Mesendoderm (in vitro differentiated cells): ENCODE measurements around the gene S100PBP.

Experiments
- DNase-seq: peaks from one replicate; pipeline ENCODE4 v3.0.0; 2013
- H2AK5ac ChIP-seq: 2 replicates; pipeline ENCODE4 v1.6.1; 2013; ENCODE audit warnings: low read length, inconsistent platforms
- H2BK120ac ChIP-seq: 2 replicates; pipeline ENCODE4 v1.6.1; 2013; ENCODE audit warnings: low read depth, mild to moderate bottlenecking, low read length, moderate library complexity, mixed read lengths
- H2BK15ac ChIP-seq: replicated peaks from 2 replicates; pipeline ENCODE4 v1.6.1; 2013; ENCODE audit warnings: low read depth, mild to moderate bottlenecking, moderate library complexity
- H2BK5ac ChIP-seq: 2 replicates; pipeline ENCODE4 v1.6.1; 2013; ENCODE audit warnings: low read length, inconsistent platforms
- H3K18ac ChIP-seq: 2 replicates; pipeline ENCODE4 v1.6.1; 2013; ENCODE audit warnings: mild to moderate bottlenecking, low read length, mixed read lengths
- H3K23ac ChIP-seq: one replicate; pipeline ENCODE4 v1.6.1; 2013; ENCODE audit warnings: low read length
- H3K27ac ChIP-seq: 2 replicates; pipeline ENCODE4 v1.5.1; 2013; ENCODE audit warnings: low read depth, mild to moderate bottlenecking, inconsistent platforms, low read length, moderate library complexity
- H3K27me3 ChIP-seq: 2 replicates; pipeline ENCODE4 v1.6.1; 2013; ENCODE audit warnings: low read length, control low read depth, mild to moderate bottlenecking, inconsistent platforms; ENCODE audit not compliant: insufficient read depth, poor library complexity
- H3K36me3 ChIP-seq: 2 replicates; pipeline ENCODE4 v1.6.1; 2013; ENCODE audit warnings: low read length, inconsistent platforms; ENCODE audit not compliant: control insufficient read depth, insufficient read depth
- H3K4ac ChIP-seq: one replicate; pipeline ENCODE4 v1.6.1; 2013; ENCODE audit warnings: low read depth, mild to moderate bottlenecking, low read length, moderate library complexity
- H3K4me1 ChIP-seq: 2 replicates; pipeline ENCODE4 v1.6.1; 2013; ENCODE audit warnings: low read depth, low read length, inconsistent platforms; ENCODE audit not compliant: control insufficient read depth
- H3K4me2 ChIP-seq: 2 replicates; pipeline ENCODE4 v1.6.1; 2013; ENCODE audit warnings: low read length
- H3K4me3 ChIP-seq: 2 replicates; pipeline ENCODE4 v1.5.1; 2013; ENCODE audit warnings: mild to moderate bottlenecking, low read length
- H3K56ac ChIP-seq: one replicate; pipeline ENCODE4 v1.6.1; 2013; ENCODE audit warnings: low read length
- H3K79me1 ChIP-seq: 2 replicates; pipeline ENCODE4 v1.6.1; 2013; ENCODE audit warnings: low read length, inconsistent platforms
- H3K79me2 ChIP-seq: 2 replicates; pipeline ENCODE4 v1.6.1; 2013; ENCODE audit warnings: mild to moderate bottlenecking, low read length; ENCODE audit not compliant: control insufficient read depth, insufficient read depth
- H3K9ac ChIP-seq: 2 replicates; pipeline ENCODE4 v1.6.1; 2013; ENCODE audit warnings: low read length, inconsistent platforms
- H4K5ac ChIP-seq: one replicate; pipeline ENCODE4 v1.6.1; 2013; ENCODE audit warnings: low read length
- H4K8ac ChIP-seq: one replicate; pipeline ENCODE4 v1.6.1; 2013; ENCODE audit warnings: low read depth, mild to moderate bottlenecking, control low read depth, low read length, moderate library complexity
- WGBS: extraction: QIAGEN DNeasy Blood & Tissue Kit; methylation state at CpG from one replicate; pipeline ENCODE4 v1.1.7; 2013; ENCODE audit warnings: low lambda C conversion rate, missing lambda C conversion rate; ENCODE audit not compliant: insufficient coverage; ENCODE audit errors: extremely low coverage; 5-methylcytosine and 5-hydroxymethylcytosine counted together

The S100PBP gene

GRCh38 chr1:32855861-32856617 lies 38.6 kb downstream of the S100PBP start:
- Histone ChIP-seq H2BK5ac (no peak overlapping the region), H4K8ac (no peak overlapping the region), H2BK120ac (no peak overlapping the region), H3K4me2 (no peak overlapping the region), H3K18ac (no peak overlapping the region), H2BK15ac (no peak overlapping the region), H3K56ac (no peak overlapping the region), H3K23ac (no peak overlapping the region), H3K4me1 (no peaks in the 10 kb centered on the region), H3K9ac (no peak overlapping the region), H2AK5ac (no peak overlapping the region), H3K36me3 (peaks cover 1% of the 10 kb centered on the region), H3K79me1 (no peaks in the 10 kb centered on the region), H3K79me2 (no peaks in the 10 kb centered on the region), H3K27me3 (no peaks in the 10 kb centered on the region), H3K4ac (no peak overlapping the region), H3K4me3 (no peak overlapping the region), H3K27ac (no peak overlapping the region), H4K5ac (no peak overlapping the region)
- DNase-seq = no peak
- WGBS = no CpG with 5 or more reads among the region's 13 CpGs

- H4K5ac ChIP-seq = no peak overlapping the region
- H2BK120ac ChIP-seq = no peak overlapping the region
- H3K4me2 ChIP-seq = no peak overlapping the region
- no peaks in the 10 kb centered on the region for H3K79me2 ChIP-seq
- no peaks in the 10 kb centered on the region for H3K36me3 ChIP-seq
- no peak overlapping the region for H2BK15ac ChIP-seq
- no peaks in the 10 kb centered on the region for H3K4me1 ChIP-seq
- no peak overlapping the region for H2BK5ac ChIP-seq
- no peak overlapping the region for H3K9ac ChIP-seq
- H3K18ac ChIP-seq = no peak overlapping the region
- WGBS = no CpG with 5 or more reads among the region's 2 CpGs
- no peaks in the 10 kb centered on the region for H3K79me1 ChIP-seq
- no peak overlapping the region for H3K4me3 ChIP-seq
- H2AK5ac ChIP-seq = no peak overlapping the region
- H3K27ac ChIP-seq = no peak overlapping the region
- H3K56ac ChIP-seq = no peak overlapping the region
- DNase-seq = no peak
- no peaks in the 10 kb centered on the region for H3K27me3 ChIP-seq
- H4K8ac ChIP-seq = no peak overlapping the region
- no peak overlapping the region for H3K23ac ChIP-seq
- H3K4ac ChIP-seq = no peak overlapping the region
Measured at GRCh38 chr1:32858136-32858535, 40.7 kb downstream of the S100PBP start.

- no peaks in the 10 kb centered on the region for H3K36me3 ChIP-seq
- H3K27me3 ChIP-seq = no peaks in the 10 kb centered on the region
Measured at GRCh38 chr1:32858791-32859190, 41.3 kb downstream of the S100PBP start.

GRCh38 chr1:32859915-32860314 lies 42.5 kb downstream of the S100PBP start:
- no peak overlapping the region for H3K9ac ChIP-seq
- WGBS = no CpG with 5 or more reads among the region's 2 CpGs
- H3K4me1 ChIP-seq = no peaks in the 10 kb centered on the region
- H3K4me3 ChIP-seq = no peak overlapping the region
- H2AK5ac ChIP-seq = no peak overlapping the region
- H3K18ac ChIP-seq = no peak overlapping the region
- H4K8ac ChIP-seq = no peak overlapping the region
- H3K79me2 ChIP-seq = no peaks in the 10 kb centered on the region
- no peak overlapping the region for H3K27ac ChIP-seq
- no peaks in the 10 kb centered on the region for H3K79me1 ChIP-seq
- no peak overlapping the region for H2BK120ac ChIP-seq
- no peak overlapping the region for H3K56ac ChIP-seq
- no peaks in the 10 kb centered on the region for H3K36me3 ChIP-seq
- H4K5ac ChIP-seq = no peak overlapping the region
- H3K4me2 ChIP-seq = no peak overlapping the region
- H3K4ac ChIP-seq = no peak overlapping the region
- no peak for DNase-seq
- no peaks in the 10 kb centered on the region for H3K27me3 ChIP-seq
- H2BK15ac ChIP-seq = no peak overlapping the region
- H2BK5ac ChIP-seq = no peak overlapping the region
- no peak overlapping the region for H3K23ac ChIP-seq

More at GRCh38 chr1:32858791-32859190, 41.3 kb downstream of the S100PBP start:
- Histone ChIP-seq H4K8ac (no peak overlapping the region), H3K27ac (no peak overlapping the region), H3K18ac (no peak overlapping the region), H3K56ac (no peak overlapping the region), H2BK120ac (no peak overlapping the region), H3K79me1 (no peaks in the 10 kb centered on the region), H2BK15ac (no peak overlapping the region), H2BK5ac (no peak overlapping the region), H3K79me2 (no peaks in the 10 kb centered on the region), H3K23ac (no peak overlapping the region), H3K4me1 (no peaks in the 10 kb centered on the region), H3K9ac (no peak overlapping the region), H3K4me2 (no peak overlapping the region), H3K4ac (no peak overlapping the region), H3K4me3 (no peak overlapping the region), H4K5ac (no peak overlapping the region), H2AK5ac (no peak overlapping the region)
- no CpG with 5 or more reads among the region's 7 CpGs for WGBS
- DNase-seq = no peak

GRCh38 chr1:32860566-32860965 lies 43.1 kb downstream of the S100PBP start:
- Histone ChIP-seq H3K27me3 (no peaks in the 10 kb centered on the region), H3K27ac (no peak overlapping the region), H2AK5ac (no peak overlapping the region), H3K56ac (no peak overlapping the region), H3K79me2 (no peaks in the 10 kb centered on the region), H3K79me1 (no peaks in the 10 kb centered on the region), H3K4me3 (no peak overlapping the region), H2BK15ac (no peak overlapping the region), H3K4me2 (no peak overlapping the region), H4K8ac (no peak overlapping the region), H3K18ac (no peak overlapping the region), H3K9ac (no peak overlapping the region), H3K23ac (no peak overlapping the region), H3K4ac (no peak overlapping the region), H4K5ac (no peak overlapping the region), H3K4me1 (no peaks in the 10 kb centered on the region), H3K36me3 (no peaks in the 10 kb centered on the region), H2BK120ac (no peak overlapping the region), H2BK5ac (no peak overlapping the region)
- no peak for DNase-seq
